ENCODE data around the gene GPC6.

GPC6 gene

GRCh38 chr13:94431574-94431973 is 1205.0 kb downstream of the GPC6 start:
- Histone ChIP-seq H3K36me3 (ENCODE audit: control insufficient read depth in 2 of 2, insufficient read depth in 2 of 2, low read length in 2 of 2) (no peaks in the 10 kb centered on the region), H3K9me3 (ENCODE audit: control insufficient read depth in 2 of 2, low read length in 2 of 2) (no peaks in the 10 kb centered on the region), H3K4me3 (ENCODE audit: low read length in 2 of 2) (no peak overlapping the region), H3K27ac (ENCODE audit: low read depth in 2 of 2, low read length in 2 of 2) (no peak overlapping the region), H3K27me3 (ENCODE audit: control insufficient read depth in 2 of 2, insufficient read depth in 2 of 2, low read length in 2 of 2) (no peaks in the 10 kb centered on the region), H3K9ac (ENCODE audit: low read depth in 1 of 2, low read length in 2 of 2) (no peak overlapping the region), H3K4me1 (ENCODE audit: control insufficient read depth in 2 of 2, insufficient read depth in 2 of 2, low read length in 2 of 2) (no peaks in the 10 kb centered on the region)

- no peaks in the 10 kb centered on the region for H3K27me3 ChIP-seq (ENCODE audit: control insufficient read depth in 2 of 2, insufficient read depth in 2 of 2, low read length in 2 of 2)
- no peaks in the 10 kb centered on the region for H3K9me3 ChIP-seq (ENCODE audit: control insufficient read depth in 2 of 2, low read length in 2 of 2)
- no peak overlapping the region for H3K9ac ChIP-seq (ENCODE audit: low read depth in 1 of 2, low read length in 2 of 2)
- H3K4me3 ChIP-seq (ENCODE audit: low read length in 2 of 2), result no peak overlapping the region
- no peaks in the 10 kb centered on the region for H3K4me1 ChIP-seq (ENCODE audit: control insufficient read depth in 2 of 2, insufficient read depth in 2 of 2, low read length in 2 of 2)
- H3K36me3 ChIP-seq (ENCODE audit: control insufficient read depth in 2 of 2, insufficient read depth in 2 of 2, low read length in 2 of 2), result no peaks in the 10 kb centered on the region
- no peak overlapping the region for H3K27ac ChIP-seq (ENCODE audit: low read depth in 2 of 2, low read length in 2 of 2)
These were observed 1205.4 kb downstream of the GPC6 start for GRCh38 chr13:94431987-94432386.

GRCh38 chr13:94433055-94433961 is 1206.7 kb downstream of the GPC6 start:
- no peaks in the 10 kb centered on the region for H3K36me3 ChIP-seq (ENCODE audit: control insufficient read depth in 2 of 2, insufficient read depth in 2 of 2, low read length in 2 of 2)
- no peak overlapping the region for H3K27ac ChIP-seq (ENCODE audit: low read depth in 2 of 2, low read length in 2 of 2)
- H3K4me1 ChIP-seq (ENCODE audit: control insufficient read depth in 2 of 2, insufficient read depth in 2 of 2, low read length in 2 of 2), result no peaks in the 10 kb centered on the region
- H3K9me3 ChIP-seq (ENCODE audit: control insufficient read depth in 2 of 2, low read length in 2 of 2), result no peaks in the 10 kb centered on the region
- H3K4me3 ChIP-seq (ENCODE audit: low read length in 2 of 2), result no peak overlapping the region
- no peak overlapping the region for H3K9ac ChIP-seq (ENCODE audit: low read depth in 1 of 2, low read length in 2 of 2)
- no peaks in the 10 kb centered on the region for H3K27me3 ChIP-seq (ENCODE audit: control insufficient read depth in 2 of 2, insufficient read depth in 2 of 2, low read length in 2 of 2)

GRCh38 chr13:94435604-94436226 is 1209.1 kb downstream of the GPC6 start:
- Histone ChIP-seq H3K4me3 (ENCODE audit: low read length in 2 of 2) (no peak overlapping the region), H3K27me3 (ENCODE audit: control insufficient read depth in 2 of 2, insufficient read depth in 2 of 2, low read length in 2 of 2) (no peaks in the 10 kb centered on the region), H3K4me1 (ENCODE audit: control insufficient read depth in 2 of 2, insufficient read depth in 2 of 2, low read length in 2 of 2) (no peaks in the 10 kb centered on the region), H3K36me3 (ENCODE audit: control insufficient read depth in 2 of 2, insufficient read depth in 2 of 2, low read length in 2 of 2) (no peaks in the 10 kb centered on the region), H3K9me3 (ENCODE audit: control insufficient read depth in 2 of 2, low read length in 2 of 2) (no peaks in the 10 kb centered on the region), H3K9ac (ENCODE audit: low read depth in 1 of 2, low read length in 2 of 2) (no peak overlapping the region), H3K27ac (ENCODE audit: low read depth in 2 of 2, low read length in 2 of 2) (no peak overlapping the region)

- no peak overlapping the region for H3K27ac ChIP-seq (ENCODE audit: low read depth in 2 of 2, low read length in 2 of 2)
- no peaks in the 10 kb centered on the region for H3K27me3 ChIP-seq (ENCODE audit: control insufficient read depth in 2 of 2, insufficient read depth in 2 of 2, low read length in 2 of 2)
- no peak overlapping the region for H3K4me3 ChIP-seq (ENCODE audit: low read length in 2 of 2)
- H3K4me1 ChIP-seq (ENCODE audit: control insufficient read depth in 2 of 2, insufficient read depth in 2 of 2, low read length in 2 of 2), result no peaks in the 10 kb centered on the region
- H3K36me3 ChIP-seq (ENCODE audit: control insufficient read depth in 2 of 2, insufficient read depth in 2 of 2, low read length in 2 of 2), result no peaks in the 10 kb centered on the region
- no peaks in the 10 kb centered on the region for H3K9me3 ChIP-seq (ENCODE audit: control insufficient read depth in 2 of 2, low read length in 2 of 2)
- H3K9ac ChIP-seq (ENCODE audit: low read depth in 1 of 2, low read length in 2 of 2), result no peak overlapping the region
These were observed 1218.2 kb downstream of the GPC6 start for GRCh38 chr13:94444826-94445225.

GRCh38 chr13:94454334-94454733 is 1227.7 kb downstream of the GPC6 start:
- H3K9me3 ChIP-seq (ENCODE audit: control insufficient read depth in 2 of 2, low read length in 2 of 2), result no peaks in the 10 kb centered on the region
- H3K27ac ChIP-seq (ENCODE audit: low read depth in 2 of 2, low read length in 2 of 2), result no peak overlapping the region
- H3K9ac ChIP-seq (ENCODE audit: low read depth in 1 of 2, low read length in 2 of 2), result no peak overlapping the region
- no peaks in the 10 kb centered on the region for H3K4me1 ChIP-seq (ENCODE audit: control insufficient read depth in 2 of 2, insufficient read depth in 2 of 2, low read length in 2 of 2)
- H3K27me3 ChIP-seq (ENCODE audit: control insufficient read depth in 2 of 2, insufficient read depth in 2 of 2, low read length in 2 of 2), result peaks cover 0 to 2% of the 10 kb centered on the region in 2 donors
- no peaks in the 10 kb centered on the region for H3K36me3 ChIP-seq (ENCODE audit: control insufficient read depth in 2 of 2, insufficient read depth in 2 of 2, low read length in 2 of 2)
- no peak overlapping the region for H3K4me3 ChIP-seq (ENCODE audit: low read length in 2 of 2)

GRCh38 chr13:94454906-94455305 is 1228.3 kb downstream of the GPC6 start:
- Histone ChIP-seq H3K4me1 (ENCODE audit: control insufficient read depth in 2 of 2, insufficient read depth in 2 of 2, low read length in 2 of 2) (no peaks in the 10 kb centered on the region), H3K9me3 (ENCODE audit: control insufficient read depth in 2 of 2, low read length in 2 of 2) (no peaks in the 10 kb centered on the region), H3K27me3 (ENCODE audit: control insufficient read depth in 2 of 2, insufficient read depth in 2 of 2, low read length in 2 of 2) (peaks cover 0 to 2% of the 10 kb centered on the region in 2 donors), H3K4me3 (ENCODE audit: low read length in 2 of 2) (no peak overlapping the region), H3K27ac (ENCODE audit: low read depth in 2 of 2, low read length in 2 of 2) (no peak overlapping the region), H3K9ac (ENCODE audit: low read depth in 1 of 2, low read length in 2 of 2) (no peak overlapping the region), H3K36me3 (ENCODE audit: control insufficient read depth in 2 of 2, insufficient read depth in 2 of 2, low read length in 2 of 2) (no peaks in the 10 kb centered on the region)

- no peak overlapping the region for H3K4me3 ChIP-seq (ENCODE audit: low read length in 2 of 2)
- no peaks in the 10 kb centered on the region for H3K4me1 ChIP-seq (ENCODE audit: control insufficient read depth in 2 of 2, insufficient read depth in 2 of 2, low read length in 2 of 2)
- H3K36me3 ChIP-seq (ENCODE audit: control insufficient read depth in 2 of 2, insufficient read depth in 2 of 2, low read length in 2 of 2), result no peaks in the 10 kb centered on the region
- no peak overlapping the region for H3K27ac ChIP-seq (ENCODE audit: low read depth in 2 of 2, low read length in 2 of 2)
- peaks cover 0 to 2% of the 10 kb centered on the region in 2 donors for H3K27me3 ChIP-seq (ENCODE audit: control insufficient read depth in 2 of 2, insufficient read depth in 2 of 2, low read length in 2 of 2)
- no peaks in the 10 kb centered on the region for H3K9me3 ChIP-seq (ENCODE audit: control insufficient read depth in 2 of 2, low read length in 2 of 2)
- H3K9ac ChIP-seq (ENCODE audit: low read depth in 1 of 2, low read length in 2 of 2), result no peak overlapping the region
These were observed 1228.8 kb downstream of the GPC6 start for GRCh38 chr13:94455414-94455813.
